Stimulated activated CD4-positive, alpha-beta T cell treated with anti-CD3 and anti-CD28 coated beads, Interleukin-2, amount 100 ng/mL, for 24 hours (primary cell): ENCODE results near the gene PHIP.
A peak's percentile ranks its signal among the peaks of the same experiment; 100 is the strongest.
"Not testable (repeated sequence)": the region's sequence is repeated elsewhere in the genome, so short reads cannot be mapped to it uniquely, and the experiment has no call there.

Source experiments
- DNase-seq, 2 donors: peaks; one replicate each; pipeline ENCODE4 v3.0.0-alpha.2; 2020

PHIP gene

DNA sequence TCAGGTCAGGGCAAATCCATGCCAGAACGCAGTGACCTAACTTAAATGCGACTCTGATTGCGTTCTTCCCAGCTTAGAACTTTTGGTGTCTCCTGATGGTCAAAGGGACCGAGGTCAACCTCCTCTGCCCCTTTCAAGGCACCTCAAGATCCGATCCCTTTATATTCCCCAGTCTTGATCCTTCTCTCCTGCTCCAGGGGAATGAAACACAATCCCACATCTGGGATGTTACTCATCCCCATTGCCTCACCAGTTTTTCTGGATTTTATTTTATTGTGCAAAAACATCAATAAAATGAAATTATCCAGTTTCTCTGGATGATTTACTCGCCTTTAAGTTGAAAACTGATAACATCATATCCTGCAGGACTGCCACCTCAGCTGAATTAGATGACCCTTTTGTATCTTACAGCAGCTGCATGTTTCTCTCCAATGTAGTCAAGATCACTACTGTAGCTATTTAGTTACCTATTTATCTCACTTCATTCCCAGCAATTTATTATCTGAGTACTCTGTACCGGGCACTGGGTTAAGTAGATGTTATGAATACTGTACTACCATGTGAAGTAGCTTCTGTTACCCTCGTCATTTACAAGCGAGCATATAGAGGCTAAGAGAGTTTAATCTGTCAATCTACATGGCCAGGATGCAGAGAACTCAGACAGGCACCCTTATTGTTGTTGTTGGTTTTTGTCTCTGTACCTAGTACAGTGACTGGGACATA, 166.7 kb downstream of the PHIP start:
- DNase-seq, result no peak

DNA sequence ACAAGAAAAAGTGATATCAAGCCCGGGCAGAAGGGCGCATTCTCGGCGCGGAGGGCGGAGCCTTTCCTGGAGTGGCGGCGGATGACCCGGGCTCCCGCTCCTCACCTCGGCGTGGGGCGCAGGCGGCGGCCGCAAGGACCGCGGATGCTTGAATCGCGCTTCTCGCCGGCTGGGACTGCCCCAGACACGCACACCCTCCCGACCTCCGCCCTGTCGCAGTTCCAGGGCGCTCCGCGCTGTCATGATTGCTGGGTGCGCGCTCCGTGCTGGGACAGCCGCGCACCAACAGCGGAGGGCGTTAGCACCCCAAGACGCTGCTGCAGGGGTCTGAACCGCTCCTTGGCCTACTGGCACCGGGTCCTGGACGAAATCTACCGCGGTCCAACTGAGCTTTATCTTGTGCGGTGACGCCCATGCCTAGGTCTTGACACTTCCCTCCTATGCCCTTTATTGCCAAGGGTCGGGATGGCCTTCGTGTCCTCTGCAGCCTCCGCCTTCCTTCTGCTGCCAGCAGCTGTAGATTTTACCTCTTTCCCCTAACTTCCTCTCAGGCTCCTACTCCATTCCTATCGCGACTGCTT, 167.4 kb downstream of the PHIP start:
- peak in 1 of 2 donors; percentile 49 for DNase-seq

- no peak for DNase-seq
Measured at GRCh38 chr6:78910010-78910409, 168.0 kb downstream of the PHIP start.

GRCh38 chr6:78909391-78909790, 168.7 kb downstream of the PHIP start:
- no peak for DNase-seq

- no peak for DNase-seq
Measured at GRCh38 chr6:78908621-78909020, 169.4 kb downstream of the PHIP start.

DNA sequence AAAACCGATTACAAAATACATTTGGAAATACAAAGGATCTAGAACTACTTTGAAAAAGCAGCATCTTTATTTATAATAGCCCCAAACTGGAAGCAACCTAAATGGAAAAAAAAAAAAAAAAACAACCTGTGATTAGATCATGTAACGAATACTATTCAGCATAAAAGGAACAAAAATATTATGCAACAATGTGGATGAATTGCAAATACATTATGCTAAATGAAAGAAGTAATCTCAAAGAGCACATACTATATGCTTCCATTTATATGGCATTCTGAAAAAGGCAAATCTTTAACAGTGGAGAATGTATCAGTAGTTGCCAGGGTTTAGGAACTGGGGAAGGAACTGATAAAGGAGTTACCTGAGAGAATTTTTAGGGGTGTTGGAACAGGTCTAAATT, 181.8 kb downstream of the PHIP start:
- no peak for DNase-seq

DNA sequence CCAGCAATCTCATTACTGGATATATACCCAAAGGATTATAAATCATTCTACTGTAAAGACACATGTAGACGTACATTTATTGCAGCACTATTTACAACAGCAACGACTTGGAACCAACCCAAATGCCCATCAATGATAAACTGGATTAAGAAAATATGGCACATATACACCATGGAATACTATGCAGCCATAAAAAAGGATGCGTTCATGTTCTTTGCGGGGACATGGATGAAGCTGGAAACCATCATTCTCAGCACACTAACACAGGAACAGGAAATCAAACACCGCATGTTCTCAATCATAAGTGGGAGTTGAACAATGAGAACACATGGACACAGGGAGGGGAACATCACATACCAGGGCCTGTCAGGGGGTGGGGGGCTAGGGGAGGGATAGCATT, 188.2 kb downstream of the PHIP start:
- not testable (repeated sequence) for DNase-seq
